ENCODE data around the gene RPS14. TPM values are rescaled to one million over a fixed set of nuclear protein-coding genes. Genes with fewer than 3 reads are reported as not detected.

The RPS14 gene
- polyA plus RNA-seq, 1 of the 3 experiments (the other 2 are of a cell fraction) = 10,227 TPM

DNA sequence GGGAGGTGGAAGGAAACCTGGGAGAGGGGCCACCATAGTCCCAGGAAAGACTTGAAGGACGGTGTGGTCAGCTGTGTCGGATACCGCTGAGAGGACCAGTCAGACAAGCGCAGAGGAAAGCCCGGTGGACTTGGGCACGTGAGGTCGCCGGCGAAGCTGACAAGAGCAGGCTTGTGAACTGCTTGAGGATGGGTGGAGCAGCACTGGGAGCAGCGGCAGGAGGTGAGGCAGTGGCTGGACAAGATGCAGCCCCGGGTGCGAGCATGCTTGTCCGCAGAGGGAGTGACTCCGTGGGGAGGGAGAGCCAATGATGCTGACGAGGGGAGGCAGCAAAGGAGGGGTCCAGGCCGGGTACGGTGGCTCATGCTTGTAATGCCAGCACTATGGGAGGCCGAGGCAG, 18.5 kb downstream of the RPS14 start:
- no peak overlapping the region for H3K4me2 ChIP-seq
- no peak overlapping the region for H2AFZ ChIP-seq (ENCODE audit: low read depth)
- no peak for DNase-seq
- ChIA-PET CTCF (no interaction called here), POLR2A (no interaction called here)
- H3F3A ChIP-seq (replicated peaks; ENCODE audit: insufficient read depth) = no peaks in the 10 kb centered on the region
- no peaks in the 10 kb centered on the region for H3K79me2 ChIP-seq (ENCODE audit: insufficient read depth)
- TF ChIP-seq, protein P1, sequence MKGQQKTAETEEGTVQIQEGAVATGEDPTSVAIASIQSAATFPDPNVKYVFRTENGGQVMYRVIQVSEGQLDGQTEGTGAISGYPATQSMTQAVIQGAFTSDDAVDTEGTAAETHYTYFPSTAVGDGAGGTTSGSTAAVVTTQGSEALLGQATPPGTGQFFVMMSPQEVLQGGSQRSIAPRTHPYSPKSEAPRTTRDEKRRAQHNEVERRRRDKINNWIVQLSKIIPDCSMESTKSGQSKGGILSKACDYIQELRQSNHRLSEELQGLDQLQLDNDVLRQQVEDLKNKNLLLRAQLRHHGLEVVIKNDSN (IDR thresholded peaks at IDR 0.05; ENCODE audit: borderline replicate concordance, low read depth) = no peak
- TF ChIP-seq NFIC (IDR thresholded peaks at IDR 0.05; ENCODE audit: borderline replicate concordance) (no peak), NRF1 (IDR thresholded peaks at IDR 0.05; ENCODE audit: low read depth, low read length) (no peak), CHD2 (IDR thresholded peaks at IDR 0.05; ENCODE audit: low read length, partially characterized antibody) (no peak), SIN3A (IDR thresholded peaks at IDR 0.05; ENCODE audit: borderline replicate concordance, low read depth, low read length) (no peak), RAD21 (IDR thresholded peaks at IDR 0.05; ENCODE audit: low read length) (no peak), EP300 (IDR thresholded peaks at IDR 0.05; ENCODE audit: borderline replicate concordance in 1 of 2, low read depth in 1 of 2, low read length in 1 of 2) (no peak), TAF1 (IDR thresholded peaks at IDR 0.05; ENCODE audit: borderline replicate concordance, low read depth, low read length) (no peak), GABPA (IDR thresholded peaks at IDR 0.05; ENCODE audit: low read depth) (no peak), SMC3 (IDR thresholded peaks at IDR 0.05; ENCODE audit: low read depth, low read length) (no peak)
- no peaks in the 10 kb centered on the region for H3K9me2 ChIP-seq
- WGBS (ENCODE audit: low lambda C conversion rate) = 92% methylated on average over 15 of the region's 18 CpGs
- H3K9ac ChIP-seq = no peak overlapping the region
- no peaks in the 10 kb centered on the region for H3K27me3 ChIP-seq (ENCODE audit: insufficient read depth)
- no peaks in the 10 kb centered on the region for H4K20me1 ChIP-seq (ENCODE audit: insufficient read depth)
- H3K9me3 ChIP-seq = no peaks in the 10 kb centered on the region
- no peak overlapping the region for H3K27ac ChIP-seq (ENCODE audit: low read depth in 2 of 2, low read length in 1 of 2)
- no peaks in the 10 kb centered on the region; a peak in 1 of 4 replicates for H3K4me1 ChIP-seq (ENCODE audit: control insufficient read depth in 1 of 2, insufficient read depth in 2 of 2, low read depth in 1 of 2, low read length in 1 of 2)
- no peaks in the 10 kb centered on the region for H3K36me3 ChIP-seq (replicated peaks in 1 of 2; ENCODE audit: control insufficient read depth in 1 of 2, insufficient read depth in 2 of 2, low read length in 1 of 2)
- H3K4me3 ChIP-seq (ENCODE audit: low read depth in 2 of 2, low read length in 1 of 2) = no peak overlapping the region

- H3K36me3 ChIP-seq (replicated peaks in 1 of 2; ENCODE audit: control insufficient read depth in 1 of 2, insufficient read depth in 2 of 2, low read length in 1 of 2) = no peaks in the 10 kb centered on the region
- H3K9me3 ChIP-seq = no peaks in the 10 kb centered on the region
- CTCF ChIA-PET = no interaction called here
- POLR2A ChIA-PET = no interaction called here
- H4K20me1 ChIP-seq (ENCODE audit: insufficient read depth) = no peaks in the 10 kb centered on the region
- H3K4me2 ChIP-seq = no peak overlapping the region
- TF ChIP-seq MAX (IDR thresholded peaks at IDR 0.05; ENCODE audit: low read depth) (no peak), RFX5 (IDR thresholded peaks at IDR 0.05; ENCODE audit: low read length) (no peak), RXRA (IDR thresholded peaks at IDR 0.05; ENCODE audit: borderline replicate concordance, low read depth) (no peak), GATA2 (CRISPR knock-in tag; IDR thresholded peaks at IDR 0.05) (no peak), TAF1 (IDR thresholded peaks at IDR 0.05; ENCODE audit: borderline replicate concordance, low read depth, low read length) (no peak)
- TF ChIP-seq, protein P2, sequence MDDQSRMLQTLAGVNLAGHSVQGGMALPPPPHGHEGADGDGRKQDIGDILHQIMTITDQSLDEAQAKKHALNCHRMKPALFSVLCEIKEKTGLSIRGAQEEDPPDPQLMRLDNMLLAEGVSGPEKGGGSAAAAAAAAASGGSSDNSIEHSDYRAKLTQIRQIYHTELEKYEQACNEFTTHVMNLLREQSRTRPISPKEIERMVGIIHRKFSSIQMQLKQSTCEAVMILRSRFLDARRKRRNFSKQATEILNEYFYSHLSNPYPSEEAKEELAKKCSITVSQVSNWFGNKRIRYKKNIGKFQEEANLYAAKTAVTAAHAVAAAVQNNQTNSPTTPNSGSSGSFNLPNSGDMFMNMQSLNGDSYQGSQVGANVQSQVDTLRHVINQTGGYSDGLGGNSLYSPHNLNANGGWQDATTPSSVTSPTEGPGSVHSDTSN (IDR thresholded peaks at IDR 0.05) = no peak
- TF ChIP-seq, protein P1 (IDR thresholded peaks at IDR 0.05; ENCODE audit: borderline replicate concordance, low read depth) = no peak
- H3K4me3 ChIP-seq (ENCODE audit: low read depth in 2 of 2, low read length in 1 of 2) = no peak overlapping the region
- no peaks in the 10 kb centered on the region for H3K9me2 ChIP-seq
- H3K79me2 ChIP-seq (ENCODE audit: insufficient read depth) = no peaks in the 10 kb centered on the region
- H2AFZ ChIP-seq (ENCODE audit: low read depth) = no peak overlapping the region
- WGBS (ENCODE audit: low lambda C conversion rate) = 86% methylated on average over 4 of the region's 5 CpGs
- H3F3A ChIP-seq (replicated peaks; ENCODE audit: insufficient read depth) = no peaks in the 10 kb centered on the region
- no peak overlapping the region for H3K9ac ChIP-seq
- H3K4me1 ChIP-seq (ENCODE audit: control insufficient read depth in 1 of 2, insufficient read depth in 2 of 2, low read depth in 1 of 2, low read length in 1 of 2) = no peaks in the 10 kb centered on the region
- DNase-seq = no peak
- H3K27ac ChIP-seq (ENCODE audit: low read depth in 2 of 2, low read length in 1 of 2) = no peak overlapping the region
- H3K27me3 ChIP-seq (ENCODE audit: insufficient read depth) = no peaks in the 10 kb centered on the region
Measured at GRCh38 chr5:150429410-150429873, 20.1 kb downstream of the RPS14 start.

All from SK-N-SH (cell line).